HG03060 (cell line): Measurements from ENCODE around the gene CC2D1B.
"Not testable (repeated sequence)": the region's sequence is repeated elsewhere in the genome, so short reads cannot be mapped to it uniquely, and the experiment has no call there.

Source experiments
- ATAC-seq: cut with Tn5 transposase; IDR thresholded peaks from one replicate; pipeline ENCODE4 v1.9.1; 2021; ENCODE audit warnings: low read depth, moderate number of reproducible peaks; ENCODE audit not compliant: unreplicated experiment

The CC2D1B gene

DNA sequence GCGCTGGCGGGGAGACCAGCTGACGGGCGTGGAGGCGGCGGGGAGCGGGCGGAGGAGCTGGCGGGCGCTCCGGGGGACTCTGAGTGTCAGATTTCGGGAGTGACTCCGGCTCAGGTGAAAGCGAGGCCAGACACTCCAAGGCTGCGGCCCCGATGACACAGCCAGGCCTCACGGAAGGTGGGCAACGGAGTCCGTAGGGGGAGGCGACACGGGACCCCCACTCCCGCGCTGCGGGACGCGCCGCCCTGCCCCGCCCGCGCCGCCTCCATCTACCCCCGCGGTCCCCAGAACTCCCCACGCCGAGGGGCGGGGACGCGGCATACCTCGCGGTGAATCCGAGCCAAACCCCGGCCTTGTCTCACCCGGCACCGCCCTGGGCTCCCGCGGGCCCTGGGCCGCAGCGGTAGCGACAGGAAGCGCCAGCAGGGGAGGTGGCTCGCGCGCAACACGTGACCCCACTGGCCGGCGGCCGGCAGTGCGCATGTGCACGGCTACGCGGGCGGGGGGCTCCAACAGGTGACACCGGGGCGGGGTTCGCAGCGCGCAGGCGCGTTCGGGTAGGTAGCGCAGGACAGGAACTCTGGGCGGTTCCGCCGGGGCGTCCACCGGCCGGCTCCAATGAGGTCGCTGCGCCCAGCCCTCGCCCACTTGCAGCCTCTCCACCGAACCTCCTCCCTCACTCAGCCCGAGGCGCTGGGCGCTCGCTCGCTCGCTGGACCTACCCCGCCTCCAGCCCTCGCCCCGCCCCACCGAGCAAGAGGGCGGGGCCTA, at the start of gene CC2D1B:
TSS of gene CC2D1B (minus strand) at position 460 of the 771 bp plus-strand sequence. CDS start 1,585 bp downstream, outside the sequence.
- peak; percentile 71 for ATAC-seq

GRCh38 chr1:52414942-52415341, 48.9 kb upstream of the CC2D1B start:
- no peak for ATAC-seq

DNA sequence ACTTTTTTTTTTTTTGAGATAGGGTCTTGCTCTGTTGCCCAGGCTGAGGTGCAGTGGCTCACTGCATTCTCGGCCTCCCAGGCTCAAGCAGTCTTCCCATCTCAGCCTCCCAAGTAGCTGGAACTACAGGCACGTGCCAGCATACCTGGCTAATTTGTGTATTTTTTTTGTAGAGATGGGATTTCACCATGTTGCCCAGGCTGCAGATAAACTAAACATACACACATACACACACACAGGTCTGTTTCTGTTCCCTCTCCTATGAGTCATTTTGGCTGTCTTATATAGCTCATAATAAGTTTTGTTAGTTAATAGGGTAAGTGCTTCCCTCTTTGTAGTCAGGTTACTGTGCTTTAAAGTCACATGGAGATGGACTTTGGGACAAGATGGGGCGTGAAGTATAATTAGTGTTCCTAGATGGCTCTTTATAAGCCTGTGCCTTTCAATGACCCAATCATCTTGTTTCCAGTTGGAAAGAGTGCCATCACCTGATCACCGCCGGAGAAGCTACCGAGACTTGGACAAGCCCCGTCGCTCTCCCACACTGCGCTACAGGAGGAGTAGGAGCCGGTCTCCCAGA, 47.5 kb upstream of the CC2D1B start:
- ATAC-seq, result no peak

- no peak for ATAC-seq
Observed at GRCh38 chr1:52404975-52405338, 39.0 kb upstream of the CC2D1B start.

GRCh38 chr1:52404116-52404974, 38.3 kb upstream of the CC2D1B start, which contains the start of the genes ORC1 and PRPF38A:
ORC1 (minus strand) TSS chr1:52404423; CDS start chr1:52402223, 2,200 bp downstream.
PRPF38A (plus strand) TSS chr1:52404602; CDS start chr1:52404750, 148 bp downstream.
- peak; percentile 61 for ATAC-seq

GRCh38 chr1:52403566-52404115, 37.6 kb upstream of the CC2D1B start:
- peak; percentile 24 for ATAC-seq

DNA sequence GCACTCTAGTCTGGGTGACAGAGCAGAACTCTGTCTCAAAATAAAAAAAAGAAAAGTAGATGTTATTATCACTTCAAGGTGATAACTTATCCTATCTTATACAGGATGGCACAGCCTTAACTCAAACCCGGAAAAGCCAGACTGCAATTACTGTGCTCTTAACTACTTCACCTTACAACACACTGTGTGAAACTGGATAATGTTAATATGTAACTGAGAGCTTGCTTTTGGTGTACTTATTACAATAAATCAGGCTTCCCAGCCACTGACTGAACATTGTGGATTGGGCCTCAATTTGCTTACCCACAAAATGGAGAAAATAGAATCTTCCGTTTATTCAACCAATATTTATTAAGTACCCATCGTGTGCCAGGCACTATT, 36.8 kb upstream of the CC2D1B start:
- ATAC-seq, result no peak

- ATAC-seq, result no peak
Observed at GRCh38 chr1:52400131-52400530, 34.1 kb upstream of the CC2D1B start.

DNA sequence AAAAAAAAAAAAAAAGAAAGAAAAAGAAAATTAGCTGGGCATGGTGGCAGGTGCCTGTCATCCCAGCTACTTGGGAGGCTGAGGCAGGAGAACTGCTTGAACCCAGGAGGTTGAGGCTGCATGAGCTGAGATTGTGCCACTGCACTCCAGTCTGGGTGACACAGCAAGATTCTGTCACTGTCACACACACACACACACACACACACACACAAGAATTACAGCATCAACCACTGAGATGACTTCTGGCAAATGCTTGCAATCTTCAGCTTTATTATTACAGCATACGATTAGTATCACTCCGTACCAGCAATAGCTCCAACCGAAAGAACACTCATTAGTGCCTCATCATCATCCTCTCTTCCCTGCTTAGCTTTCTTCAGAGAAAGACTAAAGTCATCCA, 33.6 kb upstream of the CC2D1B start:
- ATAC-seq, result no peak

GRCh38 chr1:52393174-52393573, 27.2 kb upstream of the CC2D1B start:
- ATAC-seq, result no peak

GRCh38 chr1:52386458-52386857, 20.5 kb upstream of the CC2D1B start:
- ATAC-seq, result no peak

DNA sequence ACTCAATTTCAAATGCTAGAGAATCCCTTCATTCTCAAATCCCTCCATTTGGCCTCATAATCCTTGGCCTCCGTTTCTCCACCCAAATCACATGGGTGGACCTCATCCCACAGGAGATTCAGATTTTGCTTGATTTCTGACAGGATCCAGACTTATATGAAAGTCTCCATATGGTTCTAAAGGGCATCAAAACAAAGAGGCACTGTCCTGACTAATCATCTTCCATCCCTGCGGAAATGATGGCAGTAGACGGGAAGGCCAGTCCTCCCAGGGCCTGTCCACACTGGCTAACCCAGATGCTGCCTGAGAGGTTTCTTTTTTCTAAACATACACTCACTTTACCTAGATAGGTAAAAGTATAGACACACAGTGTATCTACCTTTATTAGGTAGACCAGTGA, 19.4 kb upstream of the CC2D1B start:
- no peak for ATAC-seq

GRCh38 chr1:52369851-52370250, 3.8 kb upstream of the CC2D1B start:
- not testable (repeated sequence) for ATAC-seq

GRCh38 chr1:52368383-52369172, 2.6 kb upstream of the CC2D1B start:
- no peak for ATAC-seq

- ATAC-seq, result no peak
Observed at GRCh38 chr1:52367272-52367671, 1.3 kb upstream of the CC2D1B start.

DNA sequence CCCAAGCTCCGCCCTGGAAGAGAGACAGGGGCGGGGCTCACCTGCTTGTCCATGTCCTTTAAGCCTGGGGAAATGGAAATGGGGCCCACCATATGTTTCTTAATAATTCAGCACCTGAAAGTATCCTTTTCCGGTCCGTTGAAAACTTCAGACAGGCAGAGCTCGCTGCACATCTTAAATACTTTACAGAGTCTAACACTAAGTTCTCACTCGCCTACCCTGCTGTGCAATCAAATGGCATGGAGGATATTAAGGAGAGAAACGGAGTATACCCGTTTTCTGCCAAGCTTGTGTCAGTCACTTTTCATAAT, 467 bp upstream of the CC2D1B start:
- ATAC-seq, result no peak

GRCh38 chr1:52365071-52365745, 797 bp downstream of the CC2D1B start:
- no peak for ATAC-seq

GRCh38 chr1:52364235-52364839, 1.7 kb downstream of the CC2D1B start:
- ATAC-seq, result no peak

GRCh38 chr1:52360595-52360968, 5.4 kb downstream of the CC2D1B start:
- ATAC-seq, result no peak
